ENCODE data around the gene ARID1B. TPM values are rescaled to one million over a fixed set of nuclear protein-coding genes. Genes with fewer than 3 reads are reported as not detected.

ARID1B gene
- total and polyA plus RNA-seq, 10 of the 15 experiments (the other 5 are each of a cell fraction or from before 2014, with no cell fraction given), result 24.7 to 133 (median 54.6) TPM

GRCh38 chr6:157135691-157136090, 358.5 kb downstream of the ARID1B start:
- H3K4me3 ChIP-seq, result no peak overlapping the region

More at GRCh38 chr6:157135691-157136090, 358.5 kb downstream of the ARID1B start:
- ATAC-seq, result no peak
- Histone ChIP-seq H4K20me1 (ENCODE audit: control insufficient read depth, insufficient read depth) (peaks cover 3% of the 10 kb centered on the region; the same call in 1 of the 2 replicates), H3K36me3 (ENCODE audit: control insufficient read depth in 2 of 2, insufficient read depth in 2 of 2, low read length in 1 of 2) (peaks cover 19 to 24% of the 10 kb centered on the region in 2 experiments), H2AFZ (ENCODE audit: control insufficient read depth, low read depth, low read length) (no peak overlapping the region), H3K9ac (ENCODE audit: control insufficient read depth, insufficient read depth, low read length) (no peak overlapping the region), H3K27me3 (replicated peaks in 1 of 2; ENCODE audit: control insufficient read depth in 2 of 2, insufficient read depth in 2 of 2, low read length in 1 of 2) (no peaks in the 10 kb centered on the region), H3K4me2 (ENCODE audit: control insufficient read depth, insufficient read depth) (no peak overlapping the region), H3K27ac (ENCODE audit: control insufficient read depth, insufficient read depth) (no peak overlapping the region), H3K4me1 (ENCODE audit: control insufficient read depth, insufficient read depth, low read length) (no peaks in the 10 kb centered on the region), H3K9me3 (replicated peaks; ENCODE audit: control insufficient read depth, insufficient read depth, low read length) (no peaks in the 10 kb centered on the region), H3K79me2 (ENCODE audit: control insufficient read depth, insufficient read depth, low read length) (no peaks in the 10 kb centered on the region)
- no peak for DNase-seq (ENCODE audit: low read depth, low spot score)
- 100% methylated on average over 1 of the region's 1 CpG for WGBS (ENCODE audit: insufficient coverage, insufficient replicate concordance, low lambda C conversion rate, missing lambda C conversion rate)
- FAIRE-seq, result no peak
- ChIA-PET SMC1A (ENCODE audit: uncharacterized antibody, unreplicated experiment) (interaction anchor here (0.6 kb wide), 1 partner anchor 79 kb away, joined by 3 read pairs; no protein-coding TSS in a partner anchor), CTCF (interaction anchor here (1.6 kb wide), 1 partner anchor 10 kb away, joined by 3 read pairs; no protein-coding TSS in a partner anchor), RAD21 (ENCODE audit: unreplicated experiment) (no interaction called here), POLR2A (interaction anchor here (0.6 kb wide), 1 partner anchor 928 kb away, joined by 4 read pairs; no protein-coding TSS in a partner anchor)
- in situ Hi-C loops (cut with MboI) (no loop called here), intact Hi-C loops (cut with micrococcal nuclease; ENCODE audit: unreplicated experiment) (no loop called here)
- BruUV-seq (replicated peaks), result no TSS peak
- no peak for TF ChIP-seq ZNF24 (IDR thresholded peaks at IDR 0.05)
- no peak for TF ChIP-seq SUPT20H (IDR thresholded peaks at IDR 0.05; ENCODE audit: borderline replicate concordance, control insufficient read depth, low read depth, low read length)
- TF ChIP-seq TCF12 (IDR thresholded peaks at IDR 0.05; ENCODE audit: low read depth, low read length), result no peak
- no peak for TF ChIP-seq CBFB (IDR thresholded peaks at IDR 0.05; ENCODE audit: low read depth)
- no peak for TF ChIP-seq PRDM15 (CRISPR knock-in tag; IDR thresholded peaks at IDR 0.05)
- TF ChIP-seq SRF (IDR thresholded peaks at IDR 0.05; ENCODE audit: low read depth in 2 of 2, low read length in 2 of 2), result no peak
- no peak for TF ChIP-seq SMARCA5 (IDR thresholded peaks at IDR 0.05)
- no peak for TF ChIP-seq BRCA1 (IDR thresholded peaks at IDR 0.05; ENCODE audit: low read depth, low read length)
- TF ChIP-seq RELB (IDR thresholded peaks at IDR 0.05; ENCODE audit: low read depth), result no peak
- no peak for TF ChIP-seq YBX1 (IDR thresholded peaks at IDR 0.05)
- no peak for TF ChIP-seq POU2F2 (IDR thresholded peaks at IDR 0.05; ENCODE audit: borderline replicate concordance, low read depth, low read length)
- no peak for TF ChIP-seq HDGF (IDR thresholded peaks at IDR 0.05)
- no peak for TF ChIP-seq TCF7 (IDR thresholded peaks at IDR 0.05; ENCODE audit: borderline replicate concordance)
- TF ChIP-seq HSF1 (IDR thresholded peaks at IDR 0.05; ENCODE audit: low read depth, low read length), result no peak
- TF ChIP-seq SPI1 (IDR thresholded peaks at IDR 0.05; ENCODE audit: borderline replicate concordance, insufficient read depth, low read depth, low read length), result no peak
- TF ChIP-seq SUZ12 (IDR thresholded peaks at IDR 0.05; ENCODE audit: unreplicated experiment), result no peak
- TF ChIP-seq MXI1 (IDR thresholded peaks at IDR 0.05; ENCODE audit: low read depth, low read length), result no peak
- no peak for TF ChIP-seq NFXL1 (IDR thresholded peaks at IDR 0.05; ENCODE audit: borderline replicate concordance)

Measured in GM12878 (cell line).